HG02763 (cell line): ENCODE data around the gene GRK4.

Experiments used
- ATAC-seq: cut with Tn5 transposase; IDR thresholded peaks from one replicate; pipeline ENCODE4 v1.9.1; 2021; ENCODE audit warnings: mild to moderate bottlenecking, moderate library complexity; ENCODE audit not compliant: unreplicated experiment

GRK4 gene

DNA sequence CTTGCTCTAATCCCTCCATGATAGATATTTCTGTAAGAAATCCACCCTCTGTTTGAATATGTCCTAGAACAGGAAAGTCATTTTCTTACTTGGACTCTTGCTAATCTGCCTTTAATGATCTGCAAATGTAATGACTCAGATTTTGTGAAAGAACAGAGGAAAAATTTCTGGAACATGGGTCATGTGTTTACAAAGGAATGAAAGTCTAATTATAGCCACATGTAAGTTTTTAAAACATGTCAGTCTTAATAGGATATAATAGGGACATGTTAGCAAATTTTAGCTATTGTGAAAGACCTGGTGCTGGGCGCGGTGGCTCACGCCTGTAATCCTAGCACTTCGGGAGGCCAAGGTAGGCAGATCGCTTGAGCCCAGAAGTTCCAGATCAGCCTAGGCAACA is 47.6 kb downstream of the GRK4 start:
- ATAC-seq: no peak

DNA sequence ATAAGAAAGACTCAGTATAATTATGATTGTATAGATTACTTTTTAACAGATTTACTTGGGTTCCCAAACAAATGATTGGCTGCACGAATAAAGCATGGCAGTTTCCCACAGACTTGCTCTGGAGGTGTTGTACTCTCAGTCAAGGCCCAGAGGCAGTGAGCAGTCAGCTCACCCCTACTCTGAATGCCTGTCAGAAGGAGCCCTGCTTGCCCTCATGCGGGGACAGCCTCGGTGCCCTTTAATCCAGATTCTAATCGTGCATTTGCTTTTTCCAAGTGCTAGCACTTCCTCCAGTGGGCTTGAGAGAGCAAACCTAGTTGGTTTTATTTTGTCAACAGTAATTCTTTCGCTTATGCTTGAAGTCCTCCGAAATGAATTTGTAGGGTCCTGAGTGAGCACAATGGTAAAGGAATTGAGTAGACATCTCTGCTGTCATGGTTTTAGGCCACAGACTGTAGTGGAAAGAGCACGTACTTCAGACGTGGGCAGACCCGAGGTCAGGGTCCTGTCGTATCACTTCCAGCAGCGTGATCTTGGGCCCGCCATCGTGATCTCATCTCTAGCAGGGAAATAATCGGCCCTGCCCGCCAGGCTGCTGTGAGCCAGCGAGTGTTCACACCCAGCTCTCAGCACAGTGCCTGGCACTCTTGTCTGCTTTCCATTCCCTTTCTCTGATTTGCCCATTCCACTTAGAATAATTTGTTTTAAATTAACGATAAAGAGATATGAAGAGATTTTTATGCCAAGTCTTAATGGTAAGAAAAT is 48.3 kb downstream of the GRK4 start:
- no peak for ATAC-seq

DNA sequence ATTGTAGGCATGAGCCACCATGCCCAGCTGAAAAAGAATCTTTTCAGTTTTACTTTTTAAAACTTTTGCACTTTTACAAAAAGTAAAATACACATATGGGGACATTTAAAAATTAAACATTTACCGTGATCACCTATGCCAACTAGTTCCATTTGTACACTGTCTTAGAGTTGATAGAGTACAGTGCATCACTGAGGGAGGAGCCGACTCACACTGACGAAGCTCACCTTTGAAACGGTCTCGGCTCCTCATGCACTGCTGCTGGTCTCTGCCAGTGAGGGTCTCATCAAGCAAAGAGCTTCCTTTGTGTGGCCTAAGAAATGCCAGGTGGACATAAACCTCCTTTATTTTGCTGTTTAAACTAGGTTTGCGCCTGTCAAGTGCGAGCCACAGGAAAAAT is 50.0 kb downstream of the GRK4 start:
- no peak for ATAC-seq

DNA sequence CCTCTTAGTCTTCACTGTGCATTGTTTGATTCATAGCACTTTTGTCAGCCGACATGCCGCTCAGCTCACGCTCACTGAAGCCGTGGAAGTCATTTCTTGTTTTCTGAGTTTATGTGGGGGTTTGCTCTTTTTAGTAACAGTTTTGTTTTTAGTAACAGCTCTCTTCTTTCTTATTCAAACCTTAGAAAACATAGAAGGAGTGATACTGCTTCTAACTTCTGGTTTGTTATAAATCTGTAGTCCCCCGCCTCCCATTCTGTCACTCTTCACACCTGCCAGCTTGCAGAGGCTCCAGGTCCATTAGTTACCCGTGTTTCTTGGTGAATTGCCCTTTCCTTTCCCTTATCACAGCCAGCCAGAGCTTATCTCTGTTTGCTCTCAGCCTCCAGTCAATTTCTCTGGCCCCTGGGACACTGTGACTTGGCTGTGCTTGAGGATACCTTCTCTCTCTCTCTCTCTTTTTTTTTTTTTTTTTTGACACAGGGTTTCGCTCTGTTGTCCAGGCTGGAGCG is 50.5 kb downstream of the GRK4 start:
- ATAC-seq: peak; percentile 64

DNA sequence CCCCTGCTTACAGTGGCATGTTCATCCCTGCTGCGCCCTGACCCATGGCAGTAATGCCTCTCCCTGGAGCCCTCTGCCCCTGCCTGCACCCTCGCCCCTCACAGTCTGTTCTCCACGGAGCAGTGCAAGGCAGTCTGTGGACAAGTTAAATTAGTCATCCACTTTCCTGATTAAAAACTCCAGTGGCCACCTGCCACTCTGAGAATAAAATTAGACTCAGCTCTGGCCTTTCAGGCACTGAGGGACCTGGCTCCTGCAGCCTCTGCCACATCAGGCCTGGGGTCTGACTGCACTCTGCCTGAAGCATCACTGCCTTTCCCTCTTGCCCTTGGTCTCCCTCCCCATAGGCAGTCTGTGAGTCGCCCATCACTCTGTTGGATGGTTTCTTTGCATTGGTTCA is 53.6 kb downstream of the GRK4 start:
- no peak for ATAC-seq

DNA sequence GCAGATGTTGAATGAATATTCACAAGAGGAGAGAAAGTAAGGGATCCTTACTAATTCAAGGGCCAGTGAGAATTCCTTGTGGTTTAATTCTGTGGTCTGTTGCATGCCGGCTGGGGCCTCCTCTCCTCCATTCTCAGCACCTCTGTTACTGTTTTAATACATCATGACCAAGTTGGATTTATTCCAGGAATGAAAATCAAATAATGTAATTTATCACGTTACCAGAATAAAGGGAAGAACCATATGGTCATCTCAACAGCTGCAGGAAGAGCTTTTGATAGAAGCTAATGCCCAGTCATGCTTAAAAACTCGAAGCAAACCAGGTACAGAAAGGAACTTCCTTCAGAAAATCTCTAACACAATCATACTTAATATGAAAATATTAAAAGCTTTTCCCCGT is 54.1 kb downstream of the GRK4 start:
- no peak for ATAC-seq

DNA sequence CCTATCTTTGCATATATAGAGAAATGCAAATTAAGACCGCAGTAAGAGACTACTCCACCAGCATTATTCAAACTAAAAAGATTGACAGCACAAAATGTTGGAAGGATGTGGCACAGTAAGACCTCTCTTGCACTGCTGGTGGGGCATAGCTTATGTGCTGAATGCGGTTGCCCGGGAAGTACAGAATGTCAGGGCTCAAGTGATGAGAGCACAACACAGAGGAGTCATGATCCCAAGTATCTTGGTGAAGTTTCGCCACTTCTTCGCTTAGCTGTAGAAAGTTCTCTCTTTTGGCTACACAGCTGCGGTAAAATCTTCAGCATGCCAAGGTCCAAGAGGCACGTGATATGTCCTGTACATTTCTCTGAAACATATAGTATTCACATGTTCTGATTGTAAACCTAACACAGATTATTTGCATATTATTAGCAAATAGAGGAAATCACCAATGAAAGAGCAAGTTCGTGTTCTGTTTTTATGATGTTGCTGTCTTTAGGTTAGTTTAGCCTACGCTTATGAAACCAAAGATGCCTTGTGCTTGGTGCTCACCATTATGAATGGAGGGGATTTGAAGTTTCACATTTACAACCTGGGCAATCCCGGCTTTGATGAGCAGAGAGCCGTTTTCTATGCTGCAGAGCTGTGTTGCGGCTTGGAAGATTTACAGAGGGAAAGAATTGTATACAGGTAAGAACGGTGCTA is 55.9 kb downstream of the GRK4 start:
- no peak for ATAC-seq

DNA sequence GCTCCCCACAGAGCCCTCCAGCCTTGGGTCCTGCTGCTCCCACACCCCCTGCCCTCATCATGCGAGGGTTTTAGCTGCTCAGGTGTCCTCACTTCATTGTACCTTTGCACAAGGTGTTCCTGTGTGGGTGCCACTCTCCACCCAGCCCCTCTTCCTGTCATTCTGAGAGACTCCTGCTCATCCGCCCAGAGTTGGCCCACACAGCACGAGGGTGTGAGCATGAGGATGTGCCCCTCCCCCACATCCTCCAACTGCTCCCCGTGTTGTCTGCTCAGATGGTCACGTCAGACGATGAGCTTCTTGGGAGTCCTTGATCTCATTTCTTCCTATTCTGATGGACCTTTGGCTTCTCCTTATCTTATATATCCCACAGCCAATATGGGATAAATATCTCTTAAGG is 57.8 kb downstream of the GRK4 start:
- ATAC-seq: no peak

DNA sequence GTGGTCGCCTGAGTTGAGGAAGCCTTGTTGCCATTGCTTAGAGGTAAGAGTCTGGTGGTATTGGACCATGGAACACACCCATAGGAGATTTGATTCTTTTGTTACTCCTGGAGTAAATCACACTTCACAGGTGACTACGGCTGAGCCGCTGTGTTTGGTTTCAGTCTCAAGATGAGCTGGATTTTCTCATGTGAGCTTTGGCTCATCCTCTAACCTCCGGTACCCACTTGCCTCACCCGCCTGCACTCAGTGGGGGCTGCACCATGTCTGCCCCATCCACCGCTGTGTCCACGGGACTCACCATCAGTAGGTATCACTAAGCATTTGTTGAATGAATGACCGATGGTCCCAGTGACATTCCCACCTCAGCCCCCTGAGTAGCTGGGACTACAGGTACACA is 58.3 kb downstream of the GRK4 start:
- ATAC-seq: no peak

DNA sequence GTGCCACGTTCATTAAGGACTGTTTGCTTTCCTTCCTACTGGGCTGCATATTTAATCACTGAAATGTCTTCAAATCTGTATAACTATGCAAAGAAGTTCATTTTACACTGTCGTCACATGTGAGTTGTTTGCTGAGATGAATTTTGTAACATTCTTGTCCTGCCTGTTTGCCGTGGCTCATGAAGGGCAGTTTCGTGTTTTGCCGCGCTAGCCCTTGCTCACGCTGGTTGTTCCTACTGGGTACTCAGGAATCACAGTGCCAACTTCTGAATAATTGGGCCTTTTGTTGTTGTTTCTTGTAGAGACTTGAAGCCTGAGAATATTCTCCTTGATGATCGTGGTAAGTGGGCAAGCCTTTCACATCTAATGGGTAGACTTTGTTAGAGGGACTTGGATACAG is 58.7 kb downstream of the GRK4 start:
- ATAC-seq: no peak

DNA sequence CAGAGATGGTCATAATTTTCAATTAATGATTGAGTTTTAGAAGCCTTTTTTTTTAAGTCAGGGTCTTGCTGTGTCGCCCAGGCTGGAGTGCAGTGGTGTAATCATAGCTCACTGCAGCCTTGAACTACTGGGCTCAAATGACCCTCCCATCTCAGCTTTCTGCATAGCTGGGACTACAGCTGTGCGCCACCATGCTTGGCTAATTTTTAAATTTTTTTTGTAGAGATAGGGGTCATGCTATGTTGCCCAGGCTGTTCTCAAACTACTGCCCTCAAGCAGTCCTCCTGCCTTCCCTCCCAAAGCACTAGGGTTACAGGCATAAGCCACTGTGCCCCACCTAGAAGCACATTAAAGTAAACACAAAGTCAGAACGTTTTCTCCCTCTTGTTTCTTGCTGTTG is 59.3 kb downstream of the GRK4 start:
- ATAC-seq: no peak

DNA sequence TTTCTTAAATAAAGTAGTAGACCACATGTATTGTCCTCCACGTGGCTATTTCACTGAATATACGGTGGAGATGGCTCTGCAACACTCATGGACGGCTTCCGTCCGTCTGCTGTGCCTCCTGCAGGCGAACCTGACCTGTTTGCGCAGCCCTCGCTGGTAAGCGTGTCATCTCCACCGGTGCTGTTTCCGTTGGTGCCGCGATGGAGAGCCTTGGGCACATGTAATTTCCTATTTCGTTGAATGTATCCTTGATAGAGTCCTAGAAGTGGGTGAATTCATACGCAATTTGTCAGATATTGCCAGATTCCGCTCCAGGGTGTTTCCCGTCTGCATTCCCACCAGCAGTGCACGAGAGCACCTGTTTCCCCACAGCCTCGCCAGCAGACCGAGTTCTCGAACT is 62.5 kb downstream of the GRK4 start:
- no peak for ATAC-seq

DNA sequence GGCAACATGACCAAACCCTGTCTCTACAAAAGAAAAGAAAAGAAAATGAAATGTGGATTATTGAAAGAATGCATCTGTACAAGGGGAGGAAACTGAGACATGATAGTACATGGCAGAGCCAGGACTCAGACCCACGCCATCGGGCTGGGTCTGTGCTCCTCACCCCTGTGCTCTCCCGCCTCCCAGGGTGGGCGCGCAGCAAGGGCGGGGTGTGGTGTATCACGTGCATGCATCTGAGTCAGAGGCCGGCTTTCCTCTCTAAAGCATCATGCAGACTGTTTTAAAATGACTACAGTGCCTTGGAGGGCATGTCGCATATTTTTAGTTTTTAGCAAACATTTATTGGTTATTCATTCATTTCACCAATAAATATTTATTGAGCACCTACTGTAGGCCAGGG is 63.2 kb downstream of the GRK4 start:
- ATAC-seq: no peak

DNA sequence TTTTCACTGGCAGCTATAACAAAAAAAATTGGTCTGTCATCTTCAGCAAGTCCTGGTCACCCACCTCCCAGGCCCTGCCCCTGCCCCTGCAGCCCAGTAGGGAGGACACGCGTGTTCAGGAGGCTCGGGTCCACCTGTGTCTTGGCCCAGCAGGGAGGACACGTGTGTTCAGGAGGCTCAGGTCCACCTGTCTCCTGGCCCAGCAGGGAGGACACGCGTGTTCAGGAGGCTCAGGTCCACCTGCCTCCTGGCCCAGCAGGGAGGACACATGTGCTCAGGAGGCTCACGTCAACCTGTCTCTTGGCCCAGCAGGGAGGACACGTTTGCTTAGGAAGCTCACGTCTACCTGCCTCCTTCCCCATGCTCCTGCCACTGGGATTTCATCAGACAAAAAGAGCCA is 66.1 kb downstream of the GRK4 start:
- ATAC-seq: no peak

DNA sequence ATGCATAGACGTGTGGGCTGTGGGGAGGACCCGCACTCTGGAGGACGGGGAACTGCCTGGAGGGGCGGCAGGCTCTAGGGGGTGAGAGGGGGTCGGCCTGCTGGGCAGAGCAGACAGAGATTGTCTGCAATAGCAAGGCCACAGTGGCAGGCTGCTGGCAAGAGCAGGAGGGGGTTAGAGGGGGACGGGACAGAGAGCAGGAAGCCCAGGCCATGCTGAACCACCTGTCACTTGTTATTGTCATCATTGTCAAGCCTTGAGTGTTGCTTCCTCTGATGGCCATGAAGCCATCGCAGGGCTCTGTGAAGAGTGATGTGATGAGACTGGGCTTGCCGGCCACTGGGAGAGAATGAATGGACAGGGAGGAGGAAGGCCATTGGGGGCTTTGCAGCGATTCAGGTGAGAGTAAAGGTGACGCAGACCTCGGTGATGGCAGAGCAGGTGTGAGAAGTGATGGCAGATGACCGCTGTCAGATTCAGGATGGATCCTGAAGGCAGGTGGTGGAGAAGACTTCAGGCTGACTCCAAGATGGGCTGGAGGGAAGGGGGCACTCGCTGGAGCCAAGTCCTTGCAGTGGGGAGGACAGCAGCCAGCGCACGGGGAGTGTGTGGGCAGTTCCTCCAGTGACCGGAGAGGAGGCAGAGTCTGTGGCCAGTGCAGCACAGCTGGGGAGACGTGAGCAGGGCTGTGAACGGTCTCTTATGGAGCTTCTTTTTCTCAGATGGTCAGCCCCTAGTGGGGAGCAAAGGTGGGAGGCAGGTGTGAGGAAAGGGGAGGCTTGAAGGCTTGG is 67.4 kb downstream of the GRK4 start:
- no peak for ATAC-seq

DNA sequence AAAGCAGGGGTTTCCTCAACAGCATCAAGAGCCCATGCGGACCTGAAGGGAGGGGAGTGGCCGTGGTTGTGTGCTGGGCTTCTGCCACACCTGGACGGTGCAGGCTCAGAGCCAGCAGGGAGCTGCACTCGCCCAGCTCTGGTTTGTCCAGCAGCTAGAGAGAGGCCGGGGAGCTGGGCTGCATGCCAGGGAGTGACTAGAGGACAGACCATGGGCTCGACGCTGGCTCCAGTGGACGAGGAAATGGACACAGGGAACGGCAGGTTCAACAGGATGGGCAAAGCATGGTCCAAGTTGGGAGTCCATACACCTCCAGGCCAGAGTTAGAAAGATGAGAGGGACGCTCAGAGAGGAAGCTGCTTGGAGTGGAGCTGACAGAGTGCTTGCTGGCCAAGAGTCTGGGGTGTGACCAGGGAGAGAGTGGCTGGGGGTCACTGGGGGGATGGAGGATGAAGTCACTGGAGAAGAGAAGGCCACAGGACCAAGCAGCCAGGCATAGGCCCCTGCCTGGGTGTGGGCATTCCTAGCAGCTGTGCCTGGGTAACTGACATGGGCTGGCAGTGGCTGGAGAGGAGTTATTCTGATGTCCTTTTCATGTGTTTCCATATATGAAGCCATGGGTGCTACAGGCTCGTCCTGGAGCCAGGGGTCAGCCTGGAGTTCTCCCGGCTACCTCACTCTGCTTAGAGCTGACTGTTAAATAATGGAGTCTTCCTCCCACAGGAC is 68.1 kb downstream of the GRK4 start:
- ATAC-seq: no peak

DNA sequence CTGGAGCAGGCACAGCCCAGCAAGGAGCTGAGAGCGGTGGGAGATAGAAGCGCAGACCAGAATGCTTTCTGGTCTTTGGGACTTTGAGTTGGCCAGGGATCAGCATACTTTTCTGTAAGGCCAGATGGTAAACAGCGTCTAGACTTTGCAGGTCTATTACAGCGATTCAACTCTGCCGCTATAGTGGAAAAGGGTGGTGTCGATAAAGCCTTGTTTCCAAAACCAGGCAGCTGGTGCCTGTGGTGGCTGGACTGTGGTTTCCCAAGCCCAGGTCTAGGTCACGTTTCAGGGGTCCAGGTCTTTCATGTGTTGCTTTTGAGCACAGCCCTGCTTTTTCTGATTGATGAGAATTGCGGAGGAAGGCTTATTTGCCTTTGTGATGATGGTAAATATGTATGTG is 70.9 kb downstream of the GRK4 start:
- ATAC-seq: no peak

DNA sequence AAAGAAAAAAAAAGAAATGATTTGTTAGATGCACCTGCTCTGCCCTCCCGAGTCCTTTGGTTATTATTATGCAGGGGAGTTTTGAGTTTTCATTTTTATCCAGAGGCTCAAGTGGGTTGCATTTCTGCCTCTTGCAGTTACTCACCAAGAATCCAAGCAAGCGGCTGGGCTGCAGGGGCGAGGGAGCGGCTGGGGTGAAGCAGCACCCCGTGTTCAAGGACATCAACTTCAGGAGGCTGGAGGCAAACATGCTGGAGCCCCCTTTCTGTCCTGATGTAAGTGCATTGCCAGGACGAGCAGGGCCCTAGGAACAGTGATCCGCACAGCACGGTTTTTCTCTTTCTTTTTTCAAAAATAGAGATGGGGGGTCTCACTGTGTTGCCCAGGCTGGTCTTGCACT is 71.9 kb downstream of the GRK4 start:
- ATAC-seq: no peak

DNA sequence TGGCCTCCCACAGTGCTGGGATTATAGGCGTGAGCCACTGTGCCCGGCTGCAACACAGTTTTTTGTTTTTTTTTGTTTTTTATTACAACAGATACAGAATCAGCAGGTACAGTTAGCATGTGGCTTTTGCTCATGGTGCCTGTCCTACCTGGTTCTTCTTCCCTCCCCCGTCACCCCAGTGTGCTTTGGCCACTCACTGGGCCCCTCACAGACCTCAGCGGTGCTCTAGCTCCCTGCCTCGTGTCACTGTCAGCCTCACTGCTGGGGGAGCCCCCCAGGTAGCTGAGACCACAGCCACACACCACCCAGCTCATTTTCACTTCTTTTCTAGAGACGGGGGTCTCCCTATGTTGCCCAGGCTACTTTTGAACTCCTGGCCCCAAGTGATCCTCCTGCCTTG is 72.3 kb downstream of the GRK4 start:
- no peak for ATAC-seq

DNA sequence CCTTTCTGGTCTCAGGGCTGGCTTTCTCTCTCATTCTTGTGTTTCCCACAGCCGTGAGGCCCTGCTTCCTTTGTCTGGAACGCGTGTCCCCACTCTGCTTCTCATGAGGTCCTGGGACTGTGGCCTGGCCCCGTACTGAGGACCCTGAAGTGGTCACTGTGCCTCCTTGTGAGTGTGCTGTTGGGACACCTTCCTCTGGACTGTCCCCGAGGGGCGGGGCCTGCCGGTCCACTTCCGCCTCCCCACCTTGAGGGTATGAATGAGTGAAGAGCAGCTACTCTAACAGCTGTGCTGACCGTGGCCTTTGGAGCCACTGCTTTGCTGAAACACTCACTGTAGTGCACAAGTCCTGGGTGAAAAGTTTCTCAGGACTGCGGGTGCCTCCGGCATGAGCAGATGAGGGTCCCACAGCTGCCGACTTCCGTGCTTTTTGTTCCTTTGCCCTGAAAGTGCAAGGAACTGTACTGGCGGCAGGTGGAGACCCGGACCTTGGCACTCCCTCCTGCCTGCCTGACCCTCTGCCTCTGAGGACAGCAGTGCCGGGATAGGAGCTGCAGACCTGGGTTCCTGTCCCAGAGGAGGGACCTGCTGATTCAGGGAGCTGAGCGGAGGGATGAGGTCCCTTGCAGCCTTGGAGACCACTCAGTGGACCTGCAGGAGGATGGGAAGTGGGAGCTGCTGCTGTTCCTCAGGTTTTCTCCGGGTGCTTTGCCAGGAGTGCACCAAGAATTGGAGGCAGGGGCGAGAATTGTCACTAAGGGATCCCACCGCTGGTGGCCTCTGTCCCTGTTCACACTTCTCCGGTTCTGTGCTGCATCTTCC is 73.0 kb downstream of the GRK4 start:
- ATAC-seq: no peak
